HG03159 (cell line): Measurements from ENCODE around the gene CST4.
"Not testable (repeated sequence)": the region's sequence is repeated elsewhere in the genome, so short reads cannot be mapped to it uniquely, and the experiment has no call there.

Experiments used
- ATAC-seq: cut with Tn5 transposase; IDR thresholded peaks from one replicate; pipeline ENCODE4 v1.9.1; 2021; ENCODE audit warnings: mild to moderate bottlenecking, moderate library complexity; ENCODE audit not compliant: unreplicated experiment

CST4 gene

GRCh38 chr20:23662276-23662870 lies 26.5 kb downstream of the CST4 start:
- no peak for ATAC-seq

DNA sequence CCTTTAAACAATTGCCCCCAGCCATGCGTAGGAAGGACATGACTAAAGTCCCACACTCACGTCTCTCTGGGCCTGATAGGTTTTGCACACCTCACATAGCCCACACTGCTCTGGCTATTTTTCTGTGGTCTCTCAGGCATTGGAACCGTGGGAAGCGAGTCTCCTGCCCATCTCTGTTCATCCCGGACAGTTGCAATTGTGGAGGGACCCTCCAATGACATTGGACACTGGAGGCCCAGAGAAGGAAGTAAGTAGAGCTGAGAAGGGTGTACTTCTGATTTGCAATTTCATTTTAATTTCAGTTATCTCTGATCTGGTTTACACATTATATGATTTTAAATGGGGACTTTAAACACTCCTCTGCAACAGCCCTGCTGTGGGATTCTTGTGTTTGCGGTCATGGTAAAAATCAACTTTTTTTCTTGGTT lies 27.8 kb downstream of the CST4 start:
- ATAC-seq = no peak

GRCh38 chr20:23659989-23660837 lies 28.6 kb downstream of the CST4 start:
- ATAC-seq = no peak

GRCh38 chr20:23659610-23659988 lies 29.2 kb downstream of the CST4 start:
- ATAC-seq = not testable (repeated sequence)

DNA sequence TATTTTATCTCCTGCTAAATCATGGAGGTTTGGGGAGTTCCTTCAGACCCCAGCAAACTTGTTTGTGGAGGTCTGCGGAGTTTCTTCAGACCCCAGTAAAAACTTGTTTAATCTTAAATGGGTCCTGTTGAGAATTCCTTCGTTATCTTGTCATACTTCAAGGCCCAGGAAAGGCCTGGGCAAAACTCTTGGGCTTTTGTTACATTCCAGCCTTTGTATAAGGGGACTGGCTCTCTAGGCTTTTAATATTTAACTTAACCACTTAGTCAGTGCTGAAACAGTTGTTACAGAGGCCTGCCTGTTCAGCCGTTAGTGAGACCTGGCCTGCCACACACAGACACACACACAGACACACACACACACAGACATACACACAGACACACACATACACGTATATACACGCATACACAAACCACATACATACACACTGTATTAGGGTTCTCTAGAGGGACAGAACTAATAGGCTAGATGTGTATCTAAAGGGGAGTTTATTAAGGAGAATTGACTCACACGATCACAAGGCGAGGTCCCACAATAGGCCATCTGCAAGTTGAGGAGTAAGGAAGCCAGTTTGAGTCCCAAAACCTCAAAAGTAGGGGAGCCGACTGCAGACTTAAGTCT lies 29.7 kb downstream of the CST4 start:
- no peak for ATAC-seq

- ATAC-seq = no peak
Observed at GRCh38 chr20:23658336-23658735, 30.5 kb downstream of the CST4 start.

DNA sequence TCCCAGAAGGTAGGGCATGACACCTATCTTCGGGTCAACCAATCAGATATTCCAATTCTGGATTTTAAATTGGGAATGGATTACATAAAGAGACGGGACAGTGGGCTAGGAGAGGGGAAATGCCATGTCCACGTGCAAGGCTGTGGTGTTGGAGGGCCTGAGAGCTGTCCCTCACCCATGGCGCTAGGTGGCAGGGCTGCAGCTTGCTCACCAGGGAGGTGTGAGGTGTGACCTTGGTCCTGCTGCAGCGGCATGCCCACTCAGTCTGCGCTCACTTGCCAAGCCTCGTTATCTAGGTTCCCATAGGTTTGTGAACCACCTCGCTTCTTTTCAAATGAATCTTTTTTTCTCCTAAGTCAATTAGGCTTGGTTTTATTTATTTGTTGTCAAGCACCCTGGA lies 31.6 kb downstream of the CST4 start:
- ATAC-seq = no peak

- ATAC-seq = no peak
Observed at GRCh38 chr20:23656372-23656771, 32.5 kb downstream of the CST4 start.

DNA sequence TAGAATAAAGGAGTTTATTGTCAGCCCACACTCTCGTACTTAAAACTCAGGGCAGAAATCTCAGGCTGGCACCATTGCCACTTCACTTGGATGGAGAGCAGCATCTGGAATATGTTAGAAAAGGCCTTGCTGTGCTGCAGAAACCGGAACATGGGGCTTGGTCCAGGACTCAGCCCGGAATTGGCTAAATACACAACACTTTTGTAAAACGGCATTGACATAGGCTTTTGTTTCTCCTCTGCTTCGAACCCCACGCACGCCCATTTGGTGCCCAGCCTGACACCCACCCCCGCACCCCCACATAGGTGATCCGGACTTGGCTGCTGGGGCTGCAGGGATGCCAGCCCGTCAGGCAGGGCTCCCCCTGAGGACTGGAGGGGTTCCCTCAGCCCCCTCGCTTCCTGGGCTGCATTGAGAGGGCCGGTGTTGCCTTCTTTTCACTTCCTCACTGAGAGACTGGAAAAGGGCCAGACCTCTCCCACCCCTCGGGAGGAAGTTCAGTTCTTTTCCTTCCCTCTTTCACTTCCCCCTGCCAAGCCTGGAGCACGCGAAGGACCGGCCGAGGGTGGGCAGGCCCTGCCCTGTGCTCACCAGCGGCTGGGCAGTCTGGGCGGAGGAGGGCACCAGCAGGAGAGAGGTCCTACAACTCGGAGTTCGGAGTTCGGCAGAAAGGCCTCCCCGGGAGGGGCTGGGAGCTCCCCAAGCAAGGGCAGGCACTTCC lies 33.2 kb downstream of the CST4 start:
- ATAC-seq = no peak

DNA sequence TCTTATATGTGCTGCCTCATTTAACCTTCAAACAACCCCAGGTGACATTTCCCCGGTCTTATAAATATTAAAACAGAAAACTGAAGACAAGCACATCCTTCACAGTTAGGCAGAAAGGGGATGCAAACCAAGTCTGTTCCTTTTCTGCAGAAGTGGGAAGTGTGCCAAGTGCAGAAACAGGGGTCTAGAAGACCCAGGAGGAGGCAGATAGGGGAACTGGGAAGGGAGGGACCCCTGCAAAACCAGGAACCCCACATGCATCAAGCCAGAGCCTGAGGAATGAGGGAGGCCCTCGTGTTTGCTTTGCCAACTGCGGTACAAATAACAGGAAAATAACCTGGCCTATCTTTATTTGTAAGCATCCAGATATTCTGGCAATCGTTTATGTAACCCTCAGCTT lies 34.1 kb downstream of the CST4 start:
- no peak for ATAC-seq

GRCh38 chr20:23654000-23654399 lies 34.8 kb downstream of the CST4 start:
- ATAC-seq = no peak

- no peak for ATAC-seq
Observed at GRCh38 chr20:23653400-23653938, 35.4 kb downstream of the CST4 start.

- ATAC-seq = no peak
Observed at GRCh38 chr20:23652926-23653325, 35.9 kb downstream of the CST4 start.

DNA sequence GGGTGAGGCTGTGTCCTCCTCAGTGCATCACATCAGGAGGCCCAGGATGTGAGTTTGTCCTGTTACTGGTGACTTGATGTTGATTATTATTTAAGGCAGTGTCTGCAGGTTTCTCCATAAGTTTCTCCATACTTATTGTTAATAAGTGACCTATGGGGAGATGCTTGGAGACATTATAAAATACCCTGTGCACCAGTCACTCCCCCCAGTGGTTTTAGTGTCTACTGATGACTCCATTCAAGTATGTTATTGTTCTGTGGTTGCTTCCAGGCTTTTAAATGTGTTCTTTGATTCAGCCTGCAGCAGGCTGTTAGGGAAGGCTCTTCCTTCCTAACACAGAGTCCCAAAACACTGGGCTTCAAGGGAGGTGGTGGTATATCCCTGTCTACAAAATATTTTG lies 36.5 kb downstream of the CST4 start:
- no peak for ATAC-seq

GRCh38 chr20:23651117-23651516 lies 37.7 kb downstream of the CST4 start:
- ATAC-seq = no peak

GRCh38 chr20:23649830-23650417 lies 38.9 kb downstream of the CST4 start:
- no peak for ATAC-seq

GRCh38 chr20:23649242-23649641 lies 39.6 kb downstream of the CST4 start:
- no peak for ATAC-seq

- ATAC-seq = no peak
Observed at GRCh38 chr20:23647346-23647745, 41.5 kb downstream of the CST4 start.

- ATAC-seq = no peak
Observed at GRCh38 chr20:23646106-23646873, 42.5 kb downstream of the CST4 start.

DNA sequence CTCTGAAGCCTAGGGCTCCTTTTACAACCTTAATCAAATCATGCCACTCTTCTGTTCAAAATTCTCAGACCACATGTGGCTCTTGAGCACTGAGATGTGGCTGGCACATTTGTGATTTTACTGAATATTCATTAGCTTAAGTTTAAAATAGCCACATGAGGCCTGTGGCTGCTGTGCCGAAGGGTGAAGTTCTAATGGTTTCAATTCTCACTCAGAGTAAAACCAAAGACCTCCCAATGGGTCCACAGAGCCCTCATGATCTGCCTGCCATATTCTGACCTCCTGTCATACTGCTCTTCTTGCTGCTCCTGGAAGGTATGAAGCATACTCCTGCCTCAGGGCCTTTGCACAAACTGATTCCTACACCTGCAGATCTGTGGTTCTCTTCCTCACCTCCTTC lies 43.3 kb downstream of the CST4 start:
- no peak for ATAC-seq
